Measurements from ENCODE around the gene FHOD3.

DNA sequence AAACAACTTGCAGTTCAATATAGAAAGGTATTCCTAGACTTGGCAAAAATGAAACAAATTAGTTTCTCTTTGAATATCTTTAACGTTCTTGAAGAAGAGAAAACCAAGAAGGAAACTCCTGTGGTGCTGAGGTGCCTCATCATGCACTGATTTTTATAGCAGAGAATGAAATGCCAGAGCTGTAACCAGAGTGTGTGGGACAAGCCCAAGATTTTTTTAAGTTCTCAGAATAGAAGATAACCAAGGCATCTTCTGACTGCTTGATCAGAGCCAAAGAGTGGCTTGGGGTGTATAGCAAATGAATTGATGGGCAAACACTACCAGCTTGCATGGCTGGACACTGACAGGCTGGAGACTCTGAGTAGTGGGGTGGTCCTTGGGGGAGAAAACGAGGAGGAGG lies 7.9 kb downstream of the FHOD3 start:
- TF ChIP-seq POLR2A (IDR thresholded peaks at IDR 0.05; ENCODE audit: low read depth, low read length) (no peak), POLR2AphosphoS5 (IDR thresholded peaks at IDR 0.05; ENCODE audit: low read depth, low read length) (no peak), TAF1 (IDR thresholded peaks at IDR 0.05; ENCODE audit: low read depth, low read length) (no peak), POU2F2 (IDR thresholded peaks at IDR 0.05; ENCODE audit: low read depth, low read length) (no peak), SPI1 (IDR thresholded peaks at IDR 0.05; ENCODE audit: low read depth, low read length) (no peak), PAX5 (IDR thresholded peaks at IDR 0.05; ENCODE audit: insufficient read depth, low read length, severe bottlenecking) (no peak)

Data from GM12891 (cell line).